RWPE2 (cell line): ENCODE results near the gene GHRHR.

Experiments
- ATAC-seq: fragments of 200-7000 bp; cut with Tn5 transposase; 3 replicates; pipeline ENCODE4 v1.9.1; 2021; ENCODE audit warnings: low read depth
- DNase-seq: peaks from one replicate; pipeline ENCODE4 v3.0.0-alpha.2; 2020; ENCODE audit warnings: low spot score
- H3K27ac ChIP-seq: fragments of 450-650 bp; 2 replicates; pipeline ENCODE4 v1.5.1; 2017; ENCODE audit warnings: mild to moderate bottlenecking; ENCODE audit not compliant: poor library complexity, severe bottlenecking
- H3K27me3 ChIP-seq: fragments of 250-450 bp; sonication (Bioruptor Pico); 2 replicates; pipeline ENCODE4 v1.5.1; 2021; ENCODE audit warnings: mild to moderate bottlenecking, moderate library complexity; ENCODE audit not compliant: insufficient read depth, poor library complexity, severe bottlenecking
- H3K36me3 ChIP-seq: fragments of 250-450 bp; sonication (Bioruptor Pico); 2 replicates; pipeline ENCODE4 v1.5.1; 2020; ENCODE audit warnings: low read depth, mild to moderate bottlenecking, moderate library complexity
- H3K4me1 ChIP-seq: fragments of 250-450 bp; sonication (Bioruptor Pico); 2 replicates; pipeline ENCODE4 v1.5.1; 2021; ENCODE audit warnings: mild to moderate bottlenecking, moderate library complexity; ENCODE audit not compliant: insufficient read depth, poor library complexity, severe bottlenecking
- H3K4me3 ChIP-seq: fragments of 250-450 bp; sonication (Bioruptor Pico); 2 replicates; pipeline ENCODE4 v1.5.1; 2021; ENCODE audit warnings: mild to moderate bottlenecking, moderate library complexity; ENCODE audit not compliant: severe bottlenecking
- H3K9me3 ChIP-seq: fragments of 250-450 bp; sonication (Bioruptor Pico); 2 replicates; pipeline ENCODE4 v1.5.1; 2021; ENCODE audit warnings: mild to moderate bottlenecking, moderate library complexity; ENCODE audit not compliant: severe bottlenecking
- CTCF ChIP-seq: fragments of 450-650 bp; IDR thresholded peaks from one replicate; pipeline ENCODE4 v1.5.1; 2017; ENCODE audit warnings: mild to moderate bottlenecking, moderate library complexity; ENCODE audit not compliant: poor library complexity, severe bottlenecking

GHRHR gene

GRCh38 chr7:30998180-30998579 is 34.4 kb downstream of the GHRHR start:
- DNase-seq (no peak), ATAC-seq (no peak)
- H3K36me3 ChIP-seq: no peaks in the 10 kb centered on the region
- no peaks in the 10 kb centered on the region for H3K4me1 ChIP-seq
- no peak overlapping the region for H3K4me3 ChIP-seq
- no peak overlapping the region for H3K27ac ChIP-seq
- H3K27me3 ChIP-seq: no peaks in the 10 kb centered on the region
- TF ChIP-seq CTCF: no peak
- no peaks in the 10 kb centered on the region for H3K9me3 ChIP-seq

- TF ChIP-seq CTCF: no peak
- DNase-seq (no peak), ATAC-seq (no peak; the same call in 2 of the 3 replicates)
- no peaks in the 10 kb centered on the region for H3K9me3 ChIP-seq
- H3K27ac ChIP-seq: no peak overlapping the region
- H3K4me3 ChIP-seq: no peak overlapping the region
- no peaks in the 10 kb centered on the region for H3K4me1 ChIP-seq
- H3K36me3 ChIP-seq: no peaks in the 10 kb centered on the region
- H3K27me3 ChIP-seq: no peaks in the 10 kb centered on the region
Observed at GRCh38 chr7:31000161-31000693, 36.5 kb downstream of the GHRHR start.

GRCh38 chr7:31000779-31001178 is 37.0 kb downstream of the GHRHR start:
- H3K9me3 ChIP-seq: no peaks in the 10 kb centered on the region
- TF ChIP-seq CTCF: no peak
- no peak for ATAC-seq
- DNase-seq: no peak
- H3K27ac ChIP-seq: no peak overlapping the region
- no peaks in the 10 kb centered on the region for H3K27me3 ChIP-seq
- H3K4me3 ChIP-seq: no peak overlapping the region
- H3K36me3 ChIP-seq: no peaks in the 10 kb centered on the region
- no peaks in the 10 kb centered on the region for H3K4me1 ChIP-seq

GRCh38 chr7:31002256-31002655 is 38.5 kb downstream of the GHRHR start:
- TF ChIP-seq CTCF: no peak

GRCh38 chr7:31003097-31003496 is 39.3 kb downstream of the GHRHR start:
- Histone ChIP-seq H3K4me1 (no peaks in the 10 kb centered on the region), H3K4me3 (no peak overlapping the region), H3K27ac (no peak overlapping the region), H3K9me3 (no peaks in the 10 kb centered on the region), H3K27me3 (no peaks in the 10 kb centered on the region), H3K36me3 (no peaks in the 10 kb centered on the region)
- ATAC-seq (no peak), DNase-seq (no peak)
- TF ChIP-seq CTCF: no peak

More at GRCh38 chr7:31002256-31002655, 38.5 kb downstream of the GHRHR start:
- H3K4me1 ChIP-seq: no peaks in the 10 kb centered on the region
- H3K27me3 ChIP-seq: no peaks in the 10 kb centered on the region
- H3K27ac ChIP-seq: no peak overlapping the region
- ATAC-seq (no peak), DNase-seq (no peak)
- H3K9me3 ChIP-seq: no peaks in the 10 kb centered on the region
- H3K4me3 ChIP-seq: no peak overlapping the region
- H3K36me3 ChIP-seq: no peaks in the 10 kb centered on the region
